ENCODE measurements around the gene DOK6.

Gene DOK6

DNA sequence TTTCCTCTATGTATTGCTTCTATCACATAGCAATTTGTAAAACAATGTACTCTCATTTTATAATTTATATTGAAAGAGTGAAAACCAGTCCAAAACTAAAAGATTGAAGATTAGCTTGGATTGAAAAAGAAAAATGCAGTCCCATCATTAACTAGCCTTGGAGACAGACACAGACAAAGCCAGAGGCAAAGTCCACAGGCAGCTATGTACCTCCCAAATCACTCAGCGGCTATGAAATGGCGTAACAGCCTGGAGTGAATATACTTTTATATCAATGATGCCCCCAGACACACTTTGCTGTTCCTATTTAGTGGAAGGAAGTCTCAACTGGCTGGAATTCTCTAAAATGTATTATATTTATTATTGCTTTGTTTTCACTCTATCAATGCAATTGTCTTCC lies 33.6 kb upstream of the DOK6 start:
- DNase-seq (ENCODE audit: low read depth, low spot score) = no peak
- no peak overlapping the region for H3K4me3 ChIP-seq (ENCODE audit: low read depth, low read length)
- ChIA-PET CTCF (no interaction called here), POLR2A (no interaction called here)
- TF ChIP-seq, protein P1, sequence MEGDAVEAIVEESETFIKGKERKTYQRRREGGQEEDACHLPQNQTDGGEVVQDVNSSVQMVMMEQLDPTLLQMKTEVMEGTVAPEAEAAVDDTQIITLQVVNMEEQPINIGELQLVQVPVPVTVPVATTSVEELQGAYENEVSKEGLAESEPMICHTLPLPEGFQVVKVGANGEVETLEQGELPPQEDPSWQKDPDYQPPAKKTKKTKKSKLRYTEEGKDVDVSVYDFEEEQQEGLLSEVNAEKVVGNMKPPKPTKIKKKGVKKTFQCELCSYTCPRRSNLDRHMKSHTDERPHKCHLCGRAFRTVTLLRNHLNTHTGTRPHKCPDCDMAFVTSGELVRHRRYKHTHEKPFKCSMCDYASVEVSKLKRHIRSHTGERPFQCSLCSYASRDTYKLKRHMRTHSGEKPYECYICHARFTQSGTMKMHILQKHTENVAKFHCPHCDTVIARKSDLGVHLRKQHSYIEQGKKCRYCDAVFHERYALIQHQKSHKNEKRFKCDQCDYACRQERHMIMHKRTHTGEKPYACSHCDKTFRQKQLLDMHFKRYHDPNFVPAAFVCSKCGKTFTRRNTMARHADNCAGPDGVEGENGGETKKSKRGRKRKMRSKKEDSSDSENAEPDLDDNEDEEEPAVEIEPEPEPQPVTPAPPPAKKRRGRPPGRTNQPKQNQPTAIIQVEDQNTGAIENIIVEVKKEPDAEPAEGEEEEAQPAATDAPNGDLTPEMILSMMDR (IDR thresholded peaks at IDR 0.05; ENCODE audit: insufficient read depth, low read length, missing control alignments) = no peak

DNA sequence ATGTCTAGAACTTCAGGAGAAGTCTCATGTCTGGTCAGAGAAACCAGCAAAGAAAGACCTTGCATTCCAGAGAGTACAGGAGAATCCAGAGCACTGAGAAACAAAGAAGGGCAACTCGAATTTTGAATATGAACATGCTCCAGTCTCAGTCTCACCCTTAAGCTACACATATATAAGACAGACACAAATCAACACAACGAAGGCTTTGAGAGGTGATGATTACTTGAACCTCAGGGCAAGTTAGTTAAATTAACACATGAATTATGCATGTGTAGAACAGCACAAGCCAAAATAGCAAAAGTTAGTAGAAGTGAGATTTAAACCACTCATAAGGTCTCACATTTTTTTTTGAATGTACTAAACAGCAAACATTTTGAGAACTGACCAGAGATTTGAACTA lies 29.0 kb upstream of the DOK6 start:
- TF ChIP-seq, protein P1 (IDR thresholded peaks at IDR 0.05; ENCODE audit: insufficient read depth, low read length, missing control alignments) = no peak
- ChIA-PET CTCF (no interaction called here), POLR2A (no interaction called here)
- DNase-seq (ENCODE audit: low read depth, low spot score) = no peak
- no peak overlapping the region for H3K4me3 ChIP-seq (ENCODE audit: low read depth, low read length)

DNA sequence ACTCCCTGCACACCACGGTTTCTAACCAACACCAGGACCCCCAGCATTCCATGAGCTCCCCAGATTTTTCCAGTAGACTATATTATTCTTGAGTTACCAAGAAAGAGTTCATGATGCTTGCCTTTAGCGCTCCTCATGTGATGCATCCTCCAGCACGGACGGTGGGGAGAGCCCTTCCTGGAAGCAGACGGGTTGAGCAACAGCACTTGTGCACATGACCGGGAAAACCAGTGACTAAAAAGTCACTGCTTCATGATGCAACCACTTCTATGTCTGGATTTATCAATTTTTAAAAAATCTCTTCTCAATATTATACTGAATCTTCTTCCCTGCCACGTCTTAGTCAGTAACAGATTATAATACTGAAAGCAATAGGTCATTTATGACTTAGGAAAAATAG lies 20.4 kb upstream of the DOK6 start:
- ChIA-PET POLR2A (no interaction called here), CTCF (no interaction called here)
- DNase-seq (ENCODE audit: low read depth, low spot score) = no peak
- TF ChIP-seq, protein P1 (IDR thresholded peaks at IDR 0.05; ENCODE audit: insufficient read depth, low read length, missing control alignments) = no peak
- no peak overlapping the region for H3K4me3 ChIP-seq (ENCODE audit: low read depth, low read length)

DNA sequence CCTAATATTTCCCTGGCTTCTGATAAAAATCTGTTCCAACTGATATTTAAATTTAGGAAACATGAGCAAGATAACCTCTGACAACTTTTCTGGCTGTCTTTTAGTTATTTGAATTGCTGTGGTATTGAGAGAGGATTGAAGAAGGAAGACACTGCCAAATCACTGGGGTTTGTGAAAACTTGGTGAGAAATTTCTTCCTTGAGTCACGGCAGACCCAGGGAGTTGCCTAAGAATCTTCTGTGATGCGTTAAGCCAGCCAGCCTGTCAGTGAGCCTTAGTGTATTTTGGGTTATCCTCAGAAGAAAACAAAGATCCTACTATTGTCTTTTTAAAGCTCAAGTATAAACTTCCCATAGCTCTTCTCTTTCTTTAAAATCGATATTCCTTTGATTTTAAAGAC lies 17.5 kb upstream of the DOK6 start:
- ChIA-PET POLR2A (no interaction called here), CTCF (no interaction called here)
- TF ChIP-seq, protein P1 (IDR thresholded peaks at IDR 0.05; ENCODE audit: insufficient read depth, low read length, missing control alignments) = no peak
- no peak for DNase-seq (ENCODE audit: low read depth, low spot score)
- no peak overlapping the region for H3K4me3 ChIP-seq (ENCODE audit: low read depth, low read length)

DNA sequence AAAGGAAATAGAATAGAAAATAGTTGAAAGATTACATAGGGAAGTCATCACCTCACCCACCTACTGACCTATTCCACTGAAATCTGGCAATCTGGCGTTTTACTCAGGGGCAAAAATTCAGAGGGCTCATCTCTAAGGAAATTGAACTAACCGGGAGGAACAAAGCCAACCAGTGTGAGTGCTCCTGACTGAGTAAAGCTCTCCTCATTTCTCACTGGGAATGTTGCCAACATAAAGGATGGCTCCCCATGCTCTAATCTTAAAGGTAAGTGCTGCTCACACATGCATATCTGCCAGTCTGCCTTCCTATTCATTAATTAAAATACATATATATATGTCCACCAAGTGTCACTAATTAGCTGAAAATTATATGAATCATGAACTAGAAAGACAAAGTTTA lies 13.5 kb upstream of the DOK6 start:
- TF ChIP-seq, protein P1 (IDR thresholded peaks at IDR 0.05; ENCODE audit: insufficient read depth, low read length, missing control alignments) = no peak
- POLR2A ChIA-PET = no interaction called here
- no peak overlapping the region for H3K4me3 ChIP-seq (ENCODE audit: low read depth, low read length)
- CTCF ChIA-PET = no interaction called here
- DNase-seq (ENCODE audit: low read depth, low spot score) = no peak

DNA sequence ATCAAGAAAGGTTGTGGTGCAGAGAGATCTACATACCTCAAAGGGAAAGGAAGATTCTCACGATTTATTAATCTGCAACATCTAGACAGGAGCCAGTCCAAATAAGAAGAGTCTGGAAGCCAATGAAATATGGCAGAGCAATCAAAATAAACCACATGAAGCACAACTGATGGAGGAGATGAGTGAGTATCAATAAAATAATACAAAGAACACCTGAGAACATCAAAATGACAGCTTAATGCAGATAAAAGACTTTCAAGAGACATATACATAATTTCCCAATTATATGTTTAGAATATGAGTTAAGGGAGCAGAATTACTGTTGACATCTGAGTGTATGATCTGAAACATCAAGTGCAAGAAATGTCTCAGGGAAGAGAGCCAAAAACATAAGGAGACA lies 12.5 kb upstream of the DOK6 start:
- no peak overlapping the region for H3K4me3 ChIP-seq (ENCODE audit: low read depth, low read length)
- ChIA-PET POLR2A (no interaction called here), CTCF (no interaction called here)
- DNase-seq (ENCODE audit: low read depth, low spot score) = no peak
- TF ChIP-seq, protein P1 (IDR thresholded peaks at IDR 0.05; ENCODE audit: insufficient read depth, low read length, missing control alignments) = no peak

Data from AG04449 (cell line).